Stimulated activated CD4-positive, alpha-beta T cell treated with anti-CD3 and anti-CD28 coated beads, Interleukin-1b, Interleukin-23, amount 100 ng/mL, for 24 hours (primary cell): ENCODE data around the gene GRM7.

Experiments
- DNase-seq, 4 experiments: peaks; one replicate each; pipeline ENCODE4 v3.0.0-alpha.2; 2020; ENCODE audit warnings: low read depth in 4 of 4, low spot score in 1 of 4

GRM7 gene

DNA sequence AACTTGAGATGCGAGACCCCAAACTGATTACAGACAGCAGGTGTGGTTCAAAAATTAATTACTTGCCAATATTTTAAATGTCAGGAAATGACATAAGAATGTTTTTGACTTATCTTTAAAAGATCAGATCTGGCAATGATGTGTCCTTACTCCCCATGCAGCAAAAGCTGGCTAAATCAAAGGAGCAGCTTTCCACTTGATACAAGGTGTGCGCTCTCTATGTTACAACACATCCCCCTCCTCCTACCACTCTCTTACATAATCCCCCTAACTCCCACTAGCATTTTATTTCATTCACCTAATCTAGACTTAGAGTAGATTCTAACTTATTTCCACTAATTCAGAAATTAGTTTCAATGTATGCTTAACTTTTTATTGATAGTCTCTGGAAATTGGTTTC lies 609.0 kb downstream of the GRM7 start:
- no peak for DNase-seq

- DNase-seq: no peak
Measured at GRCh38 chr3:7484636-7485035, 623.7 kb downstream of the GRM7 start.

GRCh38 chr3:7487763-7488162 lies 626.8 kb downstream of the GRM7 start:
- DNase-seq: no peak

- DNase-seq: no peak
Measured at GRCh38 chr3:7489417-7489816, 628.5 kb downstream of the GRM7 start.

GRCh38 chr3:7498715-7499114 lies 637.8 kb downstream of the GRM7 start:
- no peak for DNase-seq

DNA sequence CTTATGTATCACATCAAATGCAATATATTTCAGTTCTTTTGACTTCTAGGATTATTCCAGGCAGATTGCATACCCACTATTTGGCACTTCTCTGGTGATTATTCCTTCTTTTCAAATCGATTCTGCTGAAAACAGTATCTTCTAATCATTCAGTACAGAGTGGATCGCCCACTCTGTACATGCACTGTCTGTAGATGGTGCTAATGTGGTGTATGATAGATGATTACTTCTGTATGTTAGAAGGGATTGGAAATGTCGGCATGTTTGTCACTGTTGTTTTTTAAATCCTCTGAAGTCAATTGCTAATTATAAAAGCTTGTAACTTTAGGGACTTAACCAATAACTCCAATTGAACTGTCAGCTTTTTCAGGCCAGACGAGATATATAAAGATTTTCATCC lies 642.5 kb downstream of the GRM7 start:
- no peak for DNase-seq

DNA sequence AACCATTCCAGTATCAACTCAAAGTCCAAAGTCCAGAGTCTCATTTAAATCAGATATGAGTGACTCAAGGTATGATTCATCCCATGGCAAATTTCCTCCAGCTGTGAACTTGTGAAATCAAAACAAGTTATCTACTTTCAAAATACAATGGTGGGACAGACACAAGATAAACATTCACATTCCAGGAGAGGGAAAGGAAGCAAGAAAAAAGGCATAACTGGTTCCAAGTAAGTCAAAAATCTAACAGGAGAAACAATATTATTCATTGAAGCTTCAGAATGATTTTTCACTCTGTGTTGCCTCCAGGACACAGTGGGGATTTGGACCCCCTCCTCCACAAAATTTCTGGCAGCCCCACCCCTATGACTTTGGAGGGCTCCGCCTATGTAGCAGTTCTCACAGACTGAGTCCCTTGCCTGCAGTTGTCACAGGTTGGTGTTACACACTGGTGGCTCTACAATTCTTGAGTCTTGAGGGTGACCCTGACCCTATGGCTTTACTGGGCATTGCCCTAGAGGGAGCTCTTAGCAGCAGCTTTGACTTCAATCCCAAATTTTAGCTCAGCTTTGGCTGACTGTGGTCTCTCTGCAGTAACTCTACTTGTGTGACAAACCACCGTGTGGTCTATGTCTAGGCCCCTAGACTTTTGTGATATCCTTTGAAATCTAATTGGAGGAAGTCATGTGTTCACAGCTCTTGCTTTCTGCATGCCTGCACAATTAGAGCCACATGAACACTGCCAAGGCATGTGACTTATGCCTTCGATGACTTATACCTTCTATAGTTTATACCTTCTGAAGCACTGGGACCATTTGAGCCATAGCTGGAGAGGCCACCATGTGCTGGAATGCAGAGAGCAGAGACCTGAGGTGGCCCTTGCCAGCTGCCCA lies 644.2 kb downstream of the GRM7 start:
- no peak for DNase-seq

DNA sequence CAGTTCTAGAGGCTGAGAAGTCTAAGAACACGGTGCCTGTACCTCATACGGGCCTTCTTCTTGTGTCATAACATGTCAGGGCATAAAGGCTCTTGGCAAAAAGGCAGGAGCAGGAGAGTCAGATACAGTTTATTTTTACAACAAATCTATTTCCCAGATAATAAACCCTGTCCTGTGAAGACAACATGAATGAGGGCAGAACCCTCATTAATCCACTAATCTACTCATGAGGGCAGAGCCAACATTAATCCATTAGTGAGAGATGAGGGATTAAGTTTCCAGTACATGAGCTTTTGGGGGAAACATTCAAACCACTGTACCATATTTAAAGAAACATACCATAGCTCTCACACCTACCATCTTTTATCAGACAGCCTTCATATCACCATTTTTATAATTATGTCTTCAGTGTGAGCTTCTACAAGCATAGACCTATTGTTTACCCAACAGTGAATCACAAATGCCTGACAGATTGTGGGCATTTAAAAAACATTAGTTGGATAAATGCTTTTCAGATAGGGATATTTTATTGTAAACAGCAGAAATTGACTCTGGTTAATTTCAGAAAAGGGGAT lies 645.8 kb downstream of the GRM7 start:
- no peak for DNase-seq

- no peak for DNase-seq
Measured at GRCh38 chr3:7508821-7509220, 647.9 kb downstream of the GRM7 start.

DNA sequence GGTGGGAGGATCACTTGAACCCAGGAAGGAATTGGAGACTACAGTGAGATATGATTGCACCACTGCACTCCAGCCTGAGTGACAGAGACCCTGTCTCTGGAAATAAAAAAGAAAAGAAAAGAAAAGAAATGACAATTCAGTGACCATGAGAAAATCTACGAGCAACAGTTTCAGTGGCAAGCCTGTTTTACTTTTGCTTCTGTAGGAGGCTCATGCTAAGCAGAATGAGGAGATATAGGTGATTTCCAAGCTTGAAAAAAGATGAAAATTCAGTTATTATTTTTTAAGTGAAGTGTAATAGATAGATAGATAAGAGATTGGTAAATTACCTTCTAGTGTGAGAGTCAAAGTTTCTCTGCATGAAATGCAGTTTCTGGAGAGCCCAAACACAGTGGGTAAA lies 651.1 kb downstream of the GRM7 start:
- no peak for DNase-seq

DNA sequence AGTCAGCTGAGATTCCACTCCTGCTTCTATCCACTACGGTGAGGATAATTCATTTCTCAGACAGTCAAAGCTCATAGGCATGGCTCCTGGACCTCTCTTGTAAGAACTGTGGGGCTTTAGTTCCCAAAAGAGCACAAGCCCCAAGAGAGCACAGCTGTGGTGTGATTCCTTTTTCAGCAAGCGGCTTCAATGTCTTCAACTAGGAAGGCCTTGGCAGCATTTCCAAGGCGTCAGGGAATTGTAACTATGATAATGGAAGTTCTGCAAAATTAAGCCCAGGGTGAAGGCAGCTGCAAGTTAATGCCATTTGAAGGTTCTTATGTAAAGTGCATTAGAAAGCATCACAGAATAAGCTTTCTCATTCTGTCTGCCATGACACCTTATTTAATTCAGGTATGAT lies 657.1 kb downstream of the GRM7 start:
- DNase-seq: no peak

DNA sequence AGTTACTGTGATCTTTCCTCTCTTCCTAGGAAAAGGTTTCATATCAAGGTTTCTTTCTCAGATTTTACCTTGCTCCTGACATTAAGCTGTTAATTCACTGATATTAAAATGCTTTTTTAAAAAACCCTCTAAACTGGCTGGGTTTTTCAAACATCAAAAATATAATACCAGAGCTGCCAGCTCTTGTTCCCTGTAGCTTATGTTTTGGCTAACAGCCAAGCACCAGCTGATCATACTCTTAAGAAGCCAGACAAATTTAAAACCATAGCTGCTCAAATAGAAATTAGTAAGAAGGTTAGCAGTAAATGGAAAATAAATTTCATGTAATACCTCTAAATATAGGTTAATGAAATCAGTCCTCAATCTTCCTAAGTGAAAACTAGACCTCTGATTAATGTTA lies 657.5 kb downstream of the GRM7 start:
- no peak for DNase-seq

DNA sequence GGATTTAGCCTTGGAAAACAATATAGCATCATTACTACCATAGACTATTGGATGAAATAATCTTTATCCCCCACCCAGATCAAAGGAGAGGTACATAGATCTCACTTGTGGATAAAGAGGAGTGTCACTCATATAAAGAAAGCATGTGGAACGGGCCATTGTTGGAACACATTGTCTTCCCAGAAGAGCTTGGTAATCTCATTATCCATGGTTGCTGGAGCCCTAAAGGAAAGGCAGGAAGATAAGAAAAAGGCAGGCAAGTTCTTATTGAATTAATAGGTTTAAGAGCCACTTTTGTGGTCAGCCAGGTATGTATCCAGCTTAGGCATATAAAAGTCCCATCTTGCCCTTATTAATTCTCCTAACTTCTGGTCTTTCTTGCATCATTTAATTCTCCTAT lies 659.1 kb downstream of the GRM7 start:
- no peak for DNase-seq

- DNase-seq: no peak
Measured at GRCh38 chr3:7520593-7520992, 659.7 kb downstream of the GRM7 start.

- DNase-seq: no peak
Measured at GRCh38 chr3:7536510-7536909, 675.6 kb downstream of the GRM7 start.

DNA sequence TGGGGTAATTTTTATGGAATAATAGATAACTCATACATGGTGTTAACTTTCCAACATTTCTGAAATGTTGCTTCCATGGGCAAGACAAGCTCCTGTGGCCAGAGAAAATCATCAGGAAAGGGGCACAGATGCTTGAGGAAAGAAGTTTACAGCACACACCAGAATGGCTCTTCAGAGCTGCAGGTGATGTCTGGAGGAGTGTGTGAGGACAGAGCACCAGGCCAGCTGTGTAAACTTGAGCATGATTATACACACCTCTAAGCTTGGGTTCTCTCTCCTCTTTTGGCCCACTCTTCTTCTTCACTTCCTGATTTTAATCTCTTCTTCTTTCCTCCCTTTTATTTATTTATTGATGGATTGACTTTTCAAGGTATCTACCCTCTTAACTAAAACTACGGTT lies 676.0 kb downstream of the GRM7 start:
- no peak for DNase-seq

GRCh38 chr3:7543294-7543880 lies 682.5 kb downstream of the GRM7 start:
- no peak for DNase-seq

DNA sequence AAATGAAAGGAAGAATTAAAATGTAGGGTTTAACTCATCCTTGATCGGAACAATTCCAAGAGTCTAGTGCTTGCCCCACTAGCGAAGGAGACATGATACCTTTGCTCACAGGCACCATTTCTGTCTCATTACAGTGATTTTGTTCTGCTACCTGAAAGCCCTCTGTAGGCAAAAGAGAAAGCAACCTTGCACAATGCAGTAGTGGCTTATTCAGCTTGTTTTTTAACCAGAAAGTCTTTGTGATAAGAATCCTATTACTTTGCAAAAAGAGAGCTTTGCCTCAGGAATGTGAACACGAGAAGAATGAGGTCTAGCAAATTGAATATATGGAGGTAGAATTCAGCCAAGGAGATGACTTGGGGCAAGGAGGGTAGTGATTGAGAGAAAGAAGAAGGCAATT lies 684.4 kb downstream of the GRM7 start:
- no peak for DNase-seq

GRCh38 chr3:7546253-7546652 lies 685.3 kb downstream of the GRM7 start:
- no peak for DNase-seq

GRCh38 chr3:7547826-7548225 lies 686.9 kb downstream of the GRM7 start:
- DNase-seq: no peak

GRCh38 chr3:7562892-7563291 lies 702.0 kb downstream of the GRM7 start:
- no peak for DNase-seq

GRCh38 chr3:7565574-7565973 lies 704.7 kb downstream of the GRM7 start:
- no peak for DNase-seq

DNA sequence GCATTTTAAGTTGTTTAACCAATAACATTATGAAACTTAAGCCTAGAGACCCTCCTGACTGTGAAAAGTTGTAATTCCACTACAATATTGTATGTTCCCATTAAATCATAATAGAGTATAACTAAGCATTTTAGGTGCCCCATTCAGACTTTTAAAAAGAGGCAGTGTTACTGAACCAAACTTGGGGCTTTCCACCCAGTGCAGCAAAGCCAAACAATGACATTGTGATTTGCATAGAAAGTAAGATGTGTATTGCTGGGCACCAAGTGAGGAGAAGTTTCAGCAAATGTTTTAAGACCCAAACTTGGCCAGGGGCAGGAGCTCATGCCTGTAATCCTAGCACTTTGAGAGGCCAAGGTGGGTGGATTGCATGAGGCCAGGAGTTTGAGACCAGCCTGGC lies 706.2 kb downstream of the GRM7 start:
- no peak for DNase-seq
